Hematopoietic multipotent progenitor cell treated with erythropoietin and hydrocortisone succinate and interleukin-3 and kit ligand, for 6 days (in vitro differentiated cells): Measurements from ENCODE around the gene LGALS3BP.

ENCODE experiments used
- DNase-seq: peaks from one replicate; pipeline ENCODE4 v3.0.0-alpha.2; 2015

Gene LGALS3BP

GRCh38 chr17:78935419-78936323 lies 44.1 kb downstream of the LGALS3BP start:
- DNase-seq = no peak

- no peak for DNase-seq
Observed at GRCh38 chr17:78934681-78935418, 44.9 kb downstream of the LGALS3BP start.

DNA sequence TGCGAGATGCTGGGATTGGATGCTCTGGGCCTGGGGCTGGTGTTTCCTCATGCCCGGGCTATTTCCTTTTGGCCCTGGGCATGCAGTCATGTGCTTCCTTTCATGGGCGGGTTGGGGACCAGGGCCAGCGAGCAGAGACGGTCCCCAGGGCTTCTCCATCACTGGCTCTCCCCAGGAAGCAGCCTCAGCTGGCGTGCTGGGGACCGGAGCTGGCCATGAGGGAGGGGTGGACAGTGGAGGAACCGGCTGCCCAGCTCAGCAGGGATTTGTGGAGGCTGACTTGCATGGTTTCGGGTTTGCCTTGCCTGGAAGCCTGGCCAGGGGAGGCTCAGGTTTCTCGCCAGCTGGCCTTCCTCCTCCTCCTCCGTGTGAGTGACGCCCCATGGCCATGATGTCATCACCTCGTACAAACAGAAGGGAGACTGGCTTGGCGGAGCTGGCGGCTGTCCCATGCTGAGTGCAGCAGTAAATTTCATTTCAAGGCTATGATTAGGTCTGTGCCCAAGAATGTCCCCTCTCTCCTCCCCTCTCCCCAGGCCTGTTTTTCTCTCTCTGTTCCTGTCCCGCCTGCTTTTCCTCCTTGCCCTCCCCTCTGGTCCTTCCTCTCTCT lies 45.7 kb downstream of the LGALS3BP start:
- no peak for DNase-seq

DNA sequence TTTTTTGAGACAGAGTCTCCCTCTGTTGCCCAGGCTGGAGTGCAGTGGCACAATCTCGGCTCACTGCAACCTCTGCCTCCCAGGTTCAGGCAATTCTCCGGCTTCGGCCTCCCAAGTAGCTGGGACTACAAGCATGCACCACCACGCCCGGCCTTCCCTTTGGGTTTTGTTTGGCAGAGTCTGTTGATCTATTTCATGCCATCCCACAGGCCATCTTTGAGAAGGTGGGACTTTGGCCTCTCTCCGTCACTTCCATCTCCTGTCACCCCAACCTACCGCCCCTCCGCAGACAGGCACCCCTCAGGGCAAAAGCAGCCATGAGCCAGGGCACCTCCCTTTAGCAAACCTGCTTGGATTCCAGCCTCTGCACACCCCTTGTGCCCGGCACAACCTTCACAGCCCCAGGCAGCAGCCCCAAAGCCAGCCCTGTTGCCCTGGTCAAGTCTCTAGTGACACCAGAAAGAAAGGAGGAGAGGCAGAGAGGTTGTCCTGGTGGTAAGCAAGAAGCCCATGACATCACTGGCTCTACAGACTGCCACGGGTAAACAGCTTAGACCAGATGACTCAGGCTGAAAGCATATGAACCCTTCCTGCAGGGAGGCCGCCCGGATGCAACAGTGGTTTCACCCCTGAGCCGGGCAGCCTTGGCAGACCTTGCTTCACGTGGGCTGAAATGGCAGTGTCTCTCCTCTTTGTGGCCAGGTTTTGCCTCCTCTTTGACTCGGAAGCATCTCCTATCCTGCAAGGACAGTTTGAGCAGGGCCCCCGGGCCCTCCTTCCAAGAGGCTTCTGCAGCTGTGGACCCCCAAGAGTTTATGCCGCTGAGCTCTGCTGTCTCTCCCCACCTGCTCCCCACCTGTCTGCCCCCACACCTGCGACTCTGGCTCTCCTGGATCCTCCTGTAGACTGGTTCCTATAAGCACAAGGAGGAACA lies 46.4 kb downstream of the LGALS3BP start:
- no peak for DNase-seq

DNA sequence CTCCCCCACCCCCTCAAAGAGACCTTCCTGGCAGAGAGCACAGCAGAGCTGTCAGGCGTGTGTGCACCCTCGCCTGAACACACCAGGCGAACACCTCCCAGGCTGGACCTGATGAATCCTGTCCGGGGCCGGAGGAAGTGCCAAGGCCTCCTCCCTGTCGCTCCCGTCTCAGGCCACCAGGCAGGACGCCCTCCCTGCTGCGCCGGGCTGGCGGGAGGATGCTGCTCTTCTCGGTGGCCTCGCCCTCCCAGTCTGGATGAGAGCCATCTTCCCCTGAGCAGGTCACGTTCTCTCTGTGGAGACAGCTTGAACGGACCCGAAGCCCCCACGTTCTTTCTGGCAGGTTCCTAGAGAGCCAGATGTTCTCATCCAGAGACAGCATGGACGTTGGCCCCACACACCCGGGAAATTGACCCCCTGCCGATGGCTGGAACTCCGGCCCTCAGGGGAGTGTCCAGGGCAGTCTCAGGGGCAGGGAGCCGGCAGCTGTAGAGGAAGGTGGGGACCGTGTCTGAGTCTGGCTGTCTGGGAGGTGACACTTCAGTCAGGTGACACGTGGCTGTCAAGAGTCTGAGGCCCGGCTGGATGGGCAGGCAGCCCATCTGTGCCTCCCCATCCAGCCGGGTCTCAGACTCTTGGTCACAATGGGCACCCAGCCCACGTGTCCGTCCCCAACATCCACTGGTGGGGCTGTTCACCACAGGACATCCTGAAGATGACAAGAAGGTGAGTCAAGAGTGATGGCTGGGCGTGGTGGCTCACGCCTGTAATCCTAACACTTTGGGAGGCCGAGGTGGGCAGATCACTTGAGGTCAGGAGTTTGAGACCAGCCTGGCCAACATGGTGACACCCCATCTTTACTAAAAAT lies 49.6 kb downstream of the LGALS3BP start:
- DNase-seq = no peak

DNA sequence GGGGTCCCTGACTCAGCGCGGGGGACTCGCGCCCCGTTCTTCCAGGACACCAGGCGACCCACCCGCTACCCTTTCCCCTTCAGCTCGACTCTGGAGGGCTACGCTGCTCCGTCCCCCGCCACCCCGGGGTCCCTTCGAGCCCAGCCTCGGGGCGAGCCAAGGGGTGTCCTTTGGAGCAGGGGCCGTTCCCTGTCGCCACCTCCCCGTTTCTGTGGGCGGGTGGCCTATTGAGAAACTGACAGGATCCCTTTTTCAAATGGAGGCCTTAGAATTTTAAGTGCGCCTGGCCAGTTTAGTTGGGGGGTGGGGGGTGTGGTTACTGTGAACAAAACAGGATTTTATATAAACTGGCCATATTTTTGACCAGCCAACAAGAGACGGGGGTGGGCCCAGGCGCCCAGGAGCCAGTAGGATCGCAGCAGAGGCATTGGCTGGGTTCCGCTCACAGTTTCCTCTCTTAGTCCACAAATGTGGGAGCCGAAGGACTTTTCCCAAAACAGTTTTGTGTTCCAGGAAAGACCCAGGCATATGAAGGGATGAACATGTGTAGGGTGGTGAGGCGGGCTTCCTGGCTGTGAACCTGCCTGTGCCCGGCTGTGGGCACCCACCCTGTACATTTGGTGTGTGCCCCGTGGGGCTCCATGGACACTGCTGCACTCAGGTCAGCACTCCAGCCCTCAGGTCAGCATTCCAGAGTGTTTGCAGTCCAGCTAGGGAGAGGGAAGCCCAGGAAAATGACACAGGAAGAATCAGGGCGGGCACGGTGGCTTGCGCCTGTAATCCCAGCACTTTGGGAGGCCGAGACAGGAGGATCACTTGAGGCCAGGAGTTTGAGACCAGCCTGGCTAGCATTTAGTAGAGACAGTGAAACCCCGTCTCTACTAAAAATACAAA lies 53.8 kb downstream of the LGALS3BP start:
- DNase-seq = no peak

DNA sequence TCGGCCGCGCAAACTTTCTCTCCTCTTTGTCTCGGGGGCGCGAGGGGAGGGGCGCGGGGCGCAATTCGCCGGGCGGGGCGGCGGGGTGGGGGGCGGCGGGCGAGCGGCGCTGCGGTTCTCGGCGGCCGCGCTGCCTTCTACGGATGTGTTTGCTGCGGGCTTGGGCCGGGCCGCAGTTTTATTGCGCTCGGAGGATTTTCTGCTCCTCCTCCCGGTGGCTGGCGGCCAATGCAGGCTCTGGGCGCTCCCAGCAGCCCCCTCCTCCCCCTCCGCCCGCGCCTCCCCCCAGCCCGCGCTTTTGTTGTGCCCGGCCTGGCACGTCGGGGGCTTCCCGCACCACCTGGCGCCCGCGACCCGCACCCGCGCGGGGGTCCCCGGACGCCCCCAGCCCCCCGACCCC lies 54.5 kb downstream of the LGALS3BP start, which contains the start of gene TIMP2:
TSS of gene TIMP2 (minus strand) at position 154 of the 400 bp plus-strand sequence. CDS start 299 bp downstream, outside the sequence.
- DNase-seq = peak; percentile 69

DNA sequence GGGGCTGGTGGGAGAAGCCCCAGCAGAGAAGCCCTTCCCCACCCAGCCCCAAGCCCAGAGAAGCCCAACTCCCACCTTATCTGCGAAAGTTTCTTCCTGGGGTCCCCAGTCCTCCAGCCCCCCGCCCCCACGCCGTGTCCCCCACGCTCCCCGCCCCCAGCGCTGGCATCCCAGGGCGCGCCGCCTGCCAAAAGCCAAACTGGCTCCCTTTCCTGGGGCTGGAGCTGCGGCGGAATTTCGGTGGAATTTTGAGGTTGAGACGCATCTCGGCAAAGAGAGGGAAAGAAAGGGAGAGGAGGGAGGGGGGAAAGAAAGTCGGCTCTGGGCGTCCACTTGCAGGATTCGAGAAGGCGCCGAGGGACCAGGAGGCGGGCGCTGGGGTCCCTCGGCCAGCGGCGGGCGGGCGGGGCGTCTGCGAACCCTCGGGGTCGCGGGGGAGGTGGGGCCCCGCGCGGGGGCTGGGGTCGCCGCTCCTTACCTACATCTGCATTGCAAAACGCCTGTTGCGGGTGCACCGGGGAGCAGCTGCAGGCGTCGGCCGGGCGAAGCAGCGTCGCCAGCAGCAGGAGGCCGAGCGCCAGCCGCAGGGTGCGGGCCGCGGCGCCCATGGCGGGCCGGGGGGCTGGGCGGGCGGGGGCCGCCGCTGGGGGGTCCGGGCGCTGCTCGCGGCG lies 55.1 kb downstream of the LGALS3BP start:
- no peak for DNase-seq

- peak; percentile 58 for DNase-seq
Observed at GRCh38 chr17:78923660-78924453, 55.9 kb downstream of the LGALS3BP start.

GRCh38 chr17:78922816-78923498 lies 56.8 kb downstream of the LGALS3BP start:
- DNase-seq = no peak

DNA sequence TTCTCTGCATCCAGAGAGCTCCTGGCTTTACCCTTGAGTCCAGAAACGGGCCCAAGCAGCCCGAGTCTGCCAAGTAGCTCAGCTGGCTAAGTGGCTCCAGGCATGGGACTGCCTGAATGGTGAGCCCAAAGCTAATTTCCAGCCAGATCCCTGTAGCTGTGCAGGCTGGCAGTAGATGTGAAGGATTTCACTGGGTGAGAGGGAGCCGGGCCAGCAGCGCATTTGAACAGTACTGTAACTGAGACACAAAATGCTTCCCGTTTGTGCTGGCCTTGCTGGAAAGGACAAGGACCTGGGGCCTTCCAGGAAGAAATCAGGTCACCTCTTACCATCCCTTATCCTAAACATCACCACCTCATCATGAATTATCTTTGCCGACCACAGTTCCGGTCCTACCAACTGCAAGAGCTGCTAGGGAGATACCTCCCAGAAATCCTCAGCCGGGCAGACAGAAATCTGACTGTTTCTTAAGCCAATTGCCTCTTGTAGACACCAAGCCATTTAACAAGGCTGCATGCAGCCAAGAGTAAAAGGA lies 58.2 kb downstream of the LGALS3BP start:
- no peak for DNase-seq
